SK-N-SH (cell line): ENCODE measurements around the gene ABCF3. TPM values are rescaled to one million over a fixed set of nuclear protein-coding genes. Genes with fewer than 3 reads are reported as not detected.

Experiments
- CTCF ChIA-PET: fragments of 300-600, 350-600 bp; formaldehyde crosslinking; extraction: SDS; loops from one replicate; lab custom pipeline; 2021; lab: Yijun Ruan, JAX
- POLR2A ChIA-PET: fragments of 350-600 bp; sonication (Branson Sonifier 250); formaldehyde crosslinking; extraction: SDS; loops from one replicate; lab custom pipeline; 2020; ENCODE audit warnings: antibody characterized with exemption, inconsistent platforms; lab: Yijun Ruan, JAX
- DNase-seq: peaks from one replicate; pipeline ENCODE4 v3.0.0; 2012
- H2AFZ ChIP-seq: fragments of 200-600 bp; sonication (generic); 2 replicates; pipeline ENCODE4 v1.8.1; 2016; ENCODE audit warnings: antibody characterized with exemption, mild to moderate bottlenecking, low read depth
- H3F3A ChIP-seq: fragments of 200-600 bp; sonication (generic); replicated peaks from 2 replicates; pipeline ENCODE3; 2016; ENCODE audit warnings: antibody characterized with exemption, mild to moderate bottlenecking; ENCODE audit not compliant: insufficient read depth
- H3K27ac ChIP-seq, 2 experiments: fragments of 200-500 bp in 1 of 2; fragments of 200-600 bp in 1 of 2; sonication (Bioruptor generic) in 1 of 2; sonication (generic), shearing (Covaris generic) in 1 of 2; 2 replicates each; pipeline versions ENCODE4 v1.5.1 to v1.6.1; 2014 to 2016; ENCODE audit warnings: low read depth in 2 of 2, inconsistent platforms in 1 of 2, low read length in 1 of 2, mild to moderate bottlenecking in 1 of 2, mixed read lengths in 1 of 2
- H3K27me3 ChIP-seq: fragments of 200-600 bp; sonication (generic), shearing (Covaris generic); 2 replicates; pipeline ENCODE4 v1.6.1; 2016; ENCODE audit warnings: mixed run types; ENCODE audit not compliant: insufficient read depth
- H3K36me3 ChIP-seq, 2 experiments: fragments of 200-500 bp in 1 of 2; fragments of 200-600 bp in 1 of 2; sonication (Bioruptor generic) in 1 of 2; sonication (generic) in 1 of 2; replicated peaks in 1 of 2; 2 replicates each; pipeline versions ENCODE3 to v1.5.1; 2014 to 2016; ENCODE audit warnings: low read length in 1 of 2, mild to moderate bottlenecking in 1 of 2; ENCODE audit not compliant: insufficient read depth in 2 of 2, control insufficient read depth in 1 of 2
- H3K4me1 ChIP-seq, 2 experiments: fragments of 200-500 bp in 1 of 2; fragments of 200-600 bp in 1 of 2; sonication (Bioruptor generic) in 1 of 2; sonication (generic), shearing (Covaris generic) in 1 of 2; 2 replicates each; pipeline versions ENCODE4 v1.5.1 to v1.6.1; 2014 to 2016; ENCODE audit warnings: low read depth in 1 of 2, low read length in 1 of 2, mixed run types in 1 of 2; ENCODE audit not compliant: insufficient read depth in 2 of 2, control insufficient read depth in 1 of 2
- H3K4me2 ChIP-seq: fragments of 200-600 bp; sonication (generic), shearing (Covaris generic); 2 replicates; pipeline ENCODE4 v1.6.1; 2017; ENCODE audit warnings: mixed run types
- H3K4me3 ChIP-seq, 2 experiments: fragments of 200-500 bp in 1 of 2; fragments of 200-600 bp in 1 of 2; sonication (Bioruptor generic) in 1 of 2; sonication (generic), shearing (Covaris generic) in 1 of 2; 2 replicates each; pipeline versions ENCODE4 v1.5.1 to v1.8.1; 2014 to 2016; ENCODE audit warnings: low read depth in 2 of 2, inconsistent platforms in 1 of 2, low read length in 1 of 2, mild to moderate bottlenecking in 1 of 2, mixed read lengths in 1 of 2, moderate library complexity in 1 of 2
- H3K79me2 ChIP-seq: fragments of 200-600 bp; sonication (generic); 2 replicates; pipeline ENCODE4 v1.8.1; 2017; ENCODE audit warnings: mild to moderate bottlenecking; ENCODE audit not compliant: insufficient read depth
- H3K9ac ChIP-seq: fragments of 200-600 bp; sonication (generic); 2 replicates; pipeline ENCODE4 v1.6.1; 2017; ENCODE audit warnings: mixed run types
- H3K9me2 ChIP-seq: fragments of 200-600 bp; sonication (generic); 2 replicates; pipeline ENCODE4 v1.6.1; 2017; ENCODE audit warnings: mixed run types
- H3K9me3 ChIP-seq: fragments of 200-600 bp; sonication (generic); 2 replicates; pipeline ENCODE4 v1.6.1; 2017; ENCODE audit warnings: mixed run types, mild to moderate bottlenecking, moderate library complexity
- H4K20me1 ChIP-seq: fragments of 200-600 bp; sonication (generic); 2 replicates; pipeline ENCODE4 v1.6.1; 2017; ENCODE audit warnings: mild to moderate bottlenecking, mixed run types; ENCODE audit not compliant: insufficient read depth
- CHD2 ChIP-seq: fragments of 150-350 bp; IDR thresholded peaks from 2 replicates; pipeline ENCODE4 v1.6.1; 2018; ENCODE audit warnings: low read length; ENCODE audit not compliant: partially characterized antibody
- EZH2phosphoT487 ChIP-seq: fragments of 200-600 bp; sonication (generic); IDR thresholded peaks from 2 replicates; pipeline ENCODE4 v1.6.1; 2017; ENCODE audit warnings: low read depth, mixed run types, mild to moderate bottlenecking, antibody characterized with exemption, moderate library complexity, borderline replicate concordance
- FOSL2 ChIP-seq: IDR thresholded peaks from 2 replicates; pipeline ENCODE4 v1.4.0; 2012; ENCODE audit warnings: low read depth, mild to moderate bottlenecking, moderate library complexity, borderline replicate concordance
- FOXJ3 ChIP-seq: sonication (generic); formaldehyde crosslinking; IDR thresholded peaks from 2 replicates; pipeline ENCODE4 v1.5.1; 2020; ENCODE audit warnings: mild to moderate bottlenecking, missing genetic modification reagents
- FOXM1 ChIP-seq: IDR thresholded peaks from 2 replicates; pipeline ENCODE4 v1.4.0; 2012; ENCODE audit warnings: low read depth, mild to moderate bottlenecking
- GATA2 ChIP-seq: sonication (generic); formaldehyde crosslinking; IDR thresholded peaks from 2 replicates; pipeline ENCODE4 v1.5.0; 2020; ENCODE audit warnings: mild to moderate bottlenecking, missing genetic modification reagents
- MAX ChIP-seq: IDR thresholded peaks from 2 replicates; pipeline ENCODE4 v1.4.0; 2012; ENCODE audit warnings: low read depth
- MXI1 ChIP-seq: IDR thresholded peaks from 2 replicates; pipeline ENCODE4 v1.6.1; 2012; ENCODE audit warnings: mild to moderate bottlenecking, low read depth, low read length, improper control_type of control experiment
- RAD21 ChIP-seq: IDR thresholded peaks from 2 replicates; pipeline ENCODE4 v1.6.1; 2012; ENCODE audit warnings: mild to moderate bottlenecking, low read length
- RCOR1 ChIP-seq: fragments of 150-350 bp; IDR thresholded peaks from 2 replicates; pipeline ENCODE4 v1.6.1; 2017; ENCODE audit warnings: antibody characterized with exemption, low read length
- RXRA ChIP-seq: IDR thresholded peaks from 2 replicates; pipeline ENCODE4 v1.4.0; 2012; ENCODE audit warnings: low read depth, mild to moderate bottlenecking, borderline replicate concordance
- TAF1 ChIP-seq: IDR thresholded peaks from 2 replicates; pipeline ENCODE4 v1.6.1; 2012; ENCODE audit warnings: low read depth, mild to moderate bottlenecking, low read length, moderate library complexity, borderline replicate concordance
- TCF12 ChIP-seq: IDR thresholded peaks from 2 replicates; pipeline ENCODE4 v1.4.0; 2012
- TEAD4 ChIP-seq: IDR thresholded peaks from 2 replicates; pipeline ENCODE4 v1.4.0; 2012; ENCODE audit warnings: mild to moderate bottlenecking, borderline replicate concordance; ENCODE audit not compliant: insufficient read depth
- USF1 ChIP-seq: IDR thresholded peaks from 2 replicates; pipeline ENCODE4 v1.4.0; 2012; ENCODE audit warnings: low read depth, borderline replicate concordance
- USF2 ChIP-seq: fragments of 150-350 bp; IDR thresholded peaks from 2 replicates; pipeline ENCODE4 v1.6.1; 2017; ENCODE audit warnings: antibody characterized with exemption, low read length, low read depth, borderline replicate concordance
- ZBTB33 ChIP-seq: IDR thresholded peaks from 2 replicates; pipeline ENCODE4 v1.4.0; 2012; ENCODE audit warnings: low read depth, borderline replicate concordance
- WGBS: methylation state at CpG from one replicate; pipeline ENCODE4 v1.1.6; 2017; ENCODE audit warnings: low lambda C conversion rate; 5-methylcytosine and 5-hydroxymethylcytosine counted together
- polyA plus RNA-seq, 3 experiments: library from polyadenylated mRNA; depleted of rRNA; stranded (reverse); fragments of >200 nt; gene quantifications; 2 replicates each; pipeline ENCODE4 v1.2.3, GENCODE V29; 2012

Gene ABCF3
- polyA plus RNA-seq, 1 of the 3 experiments (the other 2 are of a cell fraction), result 55.6 TPM

GRCh38 chr3:184164648-184165330, 21.2 kb upstream of the ABCF3 start:
- Histone ChIP-seq H3K36me3 (peaks cover 42 to 65% of the 10 kb centered on the region in 2 experiments), H3K9ac (no peak overlapping the region), H3K4me3 (no peak overlapping the region), H3K27me3 (no peaks in the 10 kb centered on the region), H3K4me2 (no peak overlapping the region), H3K79me2 (peaks cover 52% of the 10 kb centered on the region), H3F3A (no peaks in the 10 kb centered on the region), H3K9me3 (no peaks in the 10 kb centered on the region), H2AFZ (no peak overlapping the region), H3K27ac (no peak overlapping the region), H3K9me2 (no peaks in the 10 kb centered on the region), H4K20me1 (peaks cover 58% of the 10 kb centered on the region), H3K4me1 (peaks cover 5 to 7% of the 10 kb centered on the region in 2 experiments; a peak in 1 of 4 replicates)
- CTCF ChIA-PET, result interaction anchor here (1.1 to 1.4 kb wide), 2 partner anchors 8 to 147 kb away, joined by 3 to 4 read pairs; partner anchors contain the start of gene ABCC5
- WGBS, result 96% methylated on average over 15 of the region's 16 CpGs
- DNase-seq, result no peak
- TF ChIP-seq USF1 (no peak), FOSL2 (no peak), EZH2phosphoT487 (no peak), TEAD4 (no peak), TAF1 (no peak), RCOR1 (no peak), RAD21 (no peak), TCF12 (no peak), MAX (no peak), FOXJ3 (CRISPR knock-in tag) (no peak), FOXM1 (no peak), ZBTB33 (no peak), CHD2 (no peak), GATA2 (CRISPR knock-in tag) (no peak), RXRA (no peak), MXI1 (no peak), USF2 (no peak)
- POLR2A ChIA-PET, result no interaction called here
